BLaER1 treated with 17β-estradiol and CSF1 and Interleukin-3, amounts not matched to agents 10 nM and 100 nM (cell line): Measurements from ENCODE around the gene GPHA2.

ENCODE experiments used
- H3K27ac ChIP-seq, 11 experiments: shearing (Covaris generic); formaldehyde crosslinking; 2 replicates each; pipeline ENCODE4 v1.8.1; 2022
- H3K27me3 ChIP-seq, 11 experiments: shearing (Covaris generic); formaldehyde crosslinking; 2 replicates each; pipeline ENCODE4 v1.8.1; 2022
- H3K36me3 ChIP-seq, 11 experiments: shearing (Covaris generic); formaldehyde crosslinking; 2 replicates each; pipeline ENCODE4 v1.8.1; 2022
- H3K4me1 ChIP-seq, 10 experiments: shearing (Covaris generic); formaldehyde crosslinking; 2 replicates each; pipeline ENCODE4 v1.8.1; 2022
- H3K4me2 ChIP-seq, 11 experiments: shearing (Covaris generic); formaldehyde crosslinking; 2 replicates each; pipeline ENCODE4 v1.8.1; 2022
- H3K4me3 ChIP-seq, 10 experiments: shearing (Covaris generic); formaldehyde crosslinking; 2 replicates each; pipeline ENCODE4 v1.8.1; 2022
- H3K9ac ChIP-seq, 11 experiments: shearing (Covaris generic); formaldehyde crosslinking; 2 replicates each; pipeline ENCODE4 v1.8.1; 2022
- H3K9me3 ChIP-seq, 11 experiments: shearing (Covaris generic); formaldehyde crosslinking; replicated peaks in 1 of 11; 2 replicates each; pipeline ENCODE4 v1.8.1; 2022
- H4K20me1 ChIP-seq, 11 experiments: shearing (Covaris generic); formaldehyde crosslinking; 2 replicates each; pipeline ENCODE4 v1.8.1; 2022
- Cebpa-rat ChIP-seq, 11 experiments: shearing (Covaris generic); IDR thresholded peaks; 2 replicates each; pipeline ENCODE4 v1.8.1; 2022

GPHA2 gene

DNA sequence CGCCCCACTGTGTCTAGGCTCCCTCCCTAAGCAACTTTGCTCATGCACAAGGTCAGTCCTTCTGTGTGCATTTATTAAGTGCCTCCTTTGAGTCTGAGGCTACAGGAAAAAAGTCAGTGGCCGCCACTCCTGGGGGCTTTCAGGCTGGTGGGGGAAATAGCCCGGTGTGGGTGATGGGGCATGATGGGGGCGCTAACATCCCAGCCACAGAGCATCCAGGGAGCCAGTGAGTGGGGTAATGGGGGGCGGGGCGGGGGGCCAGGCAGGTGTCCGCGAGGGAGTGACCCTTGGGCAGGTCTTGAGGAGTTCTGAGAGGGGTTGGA is 47.3 kb downstream of the GPHA2 start:
- peak overlapping the region in 9 of 11 experiments; percentile 36 to 83 (median 68); a peak in 17 of 22 replicates for H3K27ac ChIP-seq
- no peaks in the 10 kb centered on the region for H3K9me3 ChIP-seq
- peaks cover 68 to 96% (median 95%) of the 10 kb centered on the region in 10 experiments for H3K4me1 ChIP-seq
- peak overlapping the region; percentile 81 to 97 (median 87) for H3K4me2 ChIP-seq
- H3K4me3 ChIP-seq = peak overlapping the region in 5 of 10 experiments; percentile 5 to 46 (median 26); a peak in 6 of 20 replicates
- TF ChIP-seq Cebpa-rat (IDR thresholded peaks at IDR 0.05) = no peak
- H3K27me3 ChIP-seq = no peaks in the 10 kb centered on the region
- no peaks in the 10 kb centered on the region for H3K36me3 ChIP-seq
- peak overlapping the region in 9 of 11 experiments; percentile 35 to 79 (median 69); a peak in 17 of 22 replicates for H3K9ac ChIP-seq
- H4K20me1 ChIP-seq = no peaks in the 10 kb centered on the region; a peak in 1 of 22 replicates

GRCh38 chr11:64887757-64888405 is 47.8 kb downstream of the GPHA2 start:
- H3K27me3 ChIP-seq = no peaks in the 10 kb centered on the region
- peak overlapping the region in 5 of 10 experiments; percentile 5 to 46 (median 26); a peak in 7 of 20 replicates for H3K4me3 ChIP-seq
- peak overlapping the region in 10 of 11 experiments; percentile 36 to 83 (median 68); a peak in 18 of 22 replicates for H3K27ac ChIP-seq
- no peaks in the 10 kb centered on the region for H3K36me3 ChIP-seq
- TF ChIP-seq Cebpa-rat (IDR thresholded peaks at IDR 0.05) = no peak
- peak overlapping the region in 9 of 11 experiments; percentile 35 to 79 (median 69); a peak in 17 of 22 replicates for H3K9ac ChIP-seq
- H3K4me1 ChIP-seq = peaks cover 68 to 96% (median 95%) of the 10 kb centered on the region in 10 experiments
- H4K20me1 ChIP-seq = no peaks in the 10 kb centered on the region; a peak in 1 of 22 replicates
- H3K9me3 ChIP-seq = no peaks in the 10 kb centered on the region
- H3K4me2 ChIP-seq = peak overlapping the region; percentile 81 to 97 (median 87)

GRCh38 chr11:64887234-64887756 is 48.4 kb downstream of the GPHA2 start:
- Histone ChIP-seq H3K9ac (peak overlapping the region in 8 of 11 experiments; percentile 51 to 79 (median 70); a peak in 6 of 22 replicates), H3K27me3 (no peaks in the 10 kb centered on the region), H3K4me2 (peak overlapping the region; percentile 81 to 97 (median 87)), H3K4me1 (peaks cover 65 to 96% (median 94%) of the 10 kb centered on the region in 10 experiments), H3K36me3 (no peaks in the 10 kb centered on the region), H3K4me3 (no peak overlapping the region), H4K20me1 (no peaks in the 10 kb centered on the region), H3K9me3 (no peaks in the 10 kb centered on the region), H3K27ac (peak overlapping the region in 10 of 11 experiments; percentile 36 to 83 (median 68); a peak in 17 of 22 replicates)
- no peak for TF ChIP-seq Cebpa-rat (IDR thresholded peaks at IDR 0.05)

- peaks cover 81 to 94% (median 92%) of the 10 kb centered on the region in 10 experiments for H3K4me1 ChIP-seq
- peak overlapping the region in 10 of 11 experiments; percentile 46 to 73 (median 65); a peak in 18 of 22 replicates for H3K27ac ChIP-seq
- peak overlapping the region in 6 of 11 experiments; percentile 4 to 50 (median 22); a peak in 7 of 22 replicates for H3K9ac ChIP-seq
- no peaks in the 10 kb centered on the region for H3K9me3 ChIP-seq
- peak overlapping the region; percentile 51 to 98 (median 80) for H3K4me2 ChIP-seq
- H3K4me3 ChIP-seq = no peak overlapping the region
- peak in 9 of 11 experiments; percentile 42 to 89 (median 75); a peak in 16 of 22 replicates for TF ChIP-seq Cebpa-rat (IDR thresholded peaks at IDR 0.05)
- no peaks in the 10 kb centered on the region for H3K27me3 ChIP-seq
- H4K20me1 ChIP-seq = no peaks in the 10 kb centered on the region
- no peaks in the 10 kb centered on the region for H3K36me3 ChIP-seq
Observed at GRCh38 chr11:64885367-64886286, 50.1 kb downstream of the GPHA2 start.
